Measurements from ENCODE around the gene ABCA1.

Gene ABCA1

DNA sequence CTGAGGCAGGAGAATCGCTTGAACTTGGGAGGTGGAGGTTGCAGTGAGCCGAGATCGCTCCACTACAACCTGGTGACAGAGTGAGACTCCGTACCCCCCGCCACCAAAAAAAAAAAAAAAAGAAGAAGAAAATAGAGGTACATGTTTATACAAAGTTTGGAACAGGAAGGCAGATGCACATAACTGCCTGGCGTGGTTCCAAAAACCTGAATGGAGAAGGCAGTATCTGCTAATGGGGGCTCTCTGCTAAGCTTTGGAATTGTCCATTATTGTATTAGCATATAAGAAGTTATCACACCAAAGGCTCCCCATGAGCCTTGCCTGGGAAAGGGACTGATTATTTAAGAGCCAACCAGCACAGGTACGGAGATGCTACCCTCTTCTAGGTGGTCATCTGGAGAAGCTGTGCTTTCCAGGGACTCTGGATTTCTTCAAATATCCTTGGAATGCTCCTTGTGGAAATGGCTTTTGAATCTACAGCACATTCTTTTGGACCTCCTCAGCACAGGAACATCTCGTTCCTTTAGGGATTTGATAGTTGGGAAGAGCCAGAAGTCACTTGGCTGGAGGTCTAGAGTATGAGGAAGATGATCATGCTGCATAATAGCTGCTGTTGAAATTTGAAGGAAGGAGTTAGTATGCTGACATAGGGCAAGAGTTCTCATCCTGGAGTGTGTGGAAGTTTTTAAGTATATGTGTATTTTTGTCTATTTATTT is 42.5 kb upstream of the ABCA1 start:
- H3K27ac ChIP-seq, result no peak overlapping the region
- TF ChIP-seq ZFX (IDR thresholded peaks at IDR 0.05), result no peak
- TF ChIP-seq CTCF (conservative IDR thresholded peaks at IDR 0.05), result no peak

GRCh38 chr9:104969116-104969515 is 41.2 kb upstream of the ABCA1 start:
- TF ChIP-seq CTCF (conservative IDR thresholded peaks at IDR 0.05) (no peak), ZFX (IDR thresholded peaks at IDR 0.05) (no peak)
- H3K27ac ChIP-seq, result no peak overlapping the region

DNA sequence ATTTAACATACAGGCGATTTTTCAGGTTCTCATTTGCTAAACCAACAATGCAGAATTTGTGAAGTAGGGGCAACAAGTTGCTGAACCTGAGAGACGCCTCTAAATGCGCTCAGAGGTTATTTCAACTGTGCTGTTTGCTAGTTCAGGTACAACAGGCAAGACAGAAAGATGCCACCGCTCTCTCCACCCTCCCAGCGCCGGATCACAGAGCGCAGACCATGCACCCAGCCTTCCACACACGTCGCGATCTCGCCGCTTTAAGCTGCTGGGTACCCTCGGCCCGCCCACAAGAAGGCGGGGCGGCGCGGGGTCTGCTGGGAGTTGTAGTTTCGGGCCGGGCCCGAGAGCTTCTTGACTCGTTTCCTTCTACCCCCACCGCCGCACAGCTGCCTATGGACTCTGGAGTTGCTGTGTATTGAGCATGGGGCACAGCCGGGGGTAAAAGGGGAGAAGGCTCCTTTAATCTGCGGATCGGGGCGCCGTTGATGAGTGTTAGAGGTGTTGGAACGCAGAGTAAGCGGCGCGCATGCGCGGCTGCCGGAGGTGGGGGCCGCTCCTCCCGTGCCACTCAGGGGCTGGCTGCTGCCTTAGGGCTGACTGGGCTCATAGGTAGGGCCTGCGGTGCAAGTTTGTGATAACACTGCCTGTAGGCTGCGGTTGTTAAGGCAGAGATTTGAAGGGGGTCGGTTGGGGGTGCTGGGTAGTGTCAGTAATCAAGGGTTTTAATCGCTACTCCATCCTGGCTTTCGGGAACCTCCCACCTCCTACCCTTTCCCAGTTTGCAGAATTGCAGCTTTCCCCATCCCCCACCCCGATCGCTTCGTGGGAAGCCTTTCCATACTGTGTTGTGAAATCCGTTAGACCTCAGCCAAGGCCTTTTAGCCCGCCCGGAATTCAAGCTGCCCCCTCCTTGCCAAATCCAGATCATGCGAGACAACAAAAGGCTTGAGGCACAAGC is 40.3 kb upstream of the ABCA1 start:
- H3K27ac ChIP-seq, result peak overlapping the region; percentile 72
- no peak for TF ChIP-seq CTCF (conservative IDR thresholded peaks at IDR 0.05)
- no peak for TF ChIP-seq ZFX (IDR thresholded peaks at IDR 0.05)

- no peak for TF ChIP-seq ZFX (IDR thresholded peaks at IDR 0.05)
- TF ChIP-seq CTCF (conservative IDR thresholded peaks at IDR 0.05), result no peak
These were observed 35.1 kb upstream of the ABCA1 start for GRCh38 chr9:104963076-104963475.

DNA sequence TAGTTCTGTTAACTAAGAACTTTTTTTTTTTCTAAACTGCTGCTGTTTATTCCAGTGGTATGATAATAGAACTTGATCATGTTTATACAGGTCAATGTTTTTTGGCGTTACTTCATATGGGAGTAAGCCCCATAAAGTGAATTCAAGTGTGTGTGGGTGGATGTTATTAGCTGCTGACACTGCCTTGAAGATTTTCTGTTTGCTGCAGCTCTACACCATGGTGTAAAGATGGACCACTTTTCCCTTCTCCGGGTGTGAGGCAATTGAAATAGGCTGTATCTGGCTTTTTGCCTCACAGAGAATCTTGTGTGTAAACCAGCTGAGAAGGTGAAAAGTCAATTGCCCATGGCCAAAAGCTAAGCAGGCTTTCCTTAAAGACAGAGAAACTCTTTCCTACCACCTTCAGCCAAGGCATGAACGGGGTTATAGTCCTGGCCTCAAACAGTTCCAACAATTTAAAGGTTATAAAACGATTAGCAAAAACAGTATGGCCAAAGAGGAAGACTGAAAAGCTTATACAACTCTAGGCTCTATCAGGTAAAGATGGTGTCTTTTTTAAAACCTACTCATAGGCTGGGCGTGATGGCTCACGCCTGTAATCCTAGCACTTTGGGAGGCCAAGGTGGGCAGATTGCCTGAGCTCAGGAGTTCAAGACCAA is 33.9 kb upstream of the ABCA1 start:
- H3K27ac ChIP-seq, result no peak overlapping the region
- TF ChIP-seq ZFX (IDR thresholded peaks at IDR 0.05) (no peak), CTCF (conservative IDR thresholded peaks at IDR 0.05) (no peak)

More at GRCh38 chr9:104963076-104963475, 35.1 kb upstream of the ABCA1 start:
- H3K27ac ChIP-seq, result no peak overlapping the region

DNA sequence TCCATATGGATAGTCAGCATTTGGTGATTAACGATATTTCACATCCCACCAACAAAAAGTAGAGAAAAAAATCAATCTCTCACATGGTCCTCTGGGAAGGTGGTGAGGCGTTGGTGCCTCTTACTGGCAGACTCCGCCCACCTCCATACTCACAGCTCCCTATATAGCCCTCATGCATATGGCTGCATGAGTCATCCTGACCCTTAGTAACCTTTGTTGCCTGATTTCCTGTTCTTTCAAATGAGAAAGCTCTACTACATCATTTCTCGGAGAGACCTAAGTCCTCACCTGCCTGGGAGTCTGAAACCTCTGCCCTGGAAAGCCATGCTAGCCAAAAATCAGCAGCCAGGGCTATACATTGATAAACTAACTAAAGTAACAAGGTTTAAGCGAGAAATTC is 33.3 kb upstream of the ABCA1 start:
- H3K27ac ChIP-seq, result no peak overlapping the region
- TF ChIP-seq CTCF (conservative IDR thresholded peaks at IDR 0.05) (no peak), ZFX (IDR thresholded peaks at IDR 0.05) (no peak)

Measured in C4-2B (cell line).